Endothelial cell of umbilical vein (primary cell): ENCODE results near the gene MCM9. TPM values are rescaled to one million over a fixed set of nuclear protein-coding genes. Genes with fewer than 3 reads are reported as not detected.

ENCODE experiments used
- BruUV-seq: library from RNA; stranded (reverse); fragments of 400-500 nt; replicated peaks from 2 replicates; lab custom pipeline; 2021; lab: Mats Ljungman, UMichigan
- CTCF ChIA-PET: fragments of 300-600, 350-600 bp; sonication (Branson Sonifier 250); formaldehyde crosslinking; loops from one replicate; lab custom pipeline; 2021; ENCODE audit warnings: antibody characterized with exemption, inconsistent platforms; lab: Charles Lee
- POLR2A ChIA-PET: fragments of 300-600, 350-600 bp; sonication (Branson Sonifier 250); formaldehyde crosslinking; loops from one replicate; lab custom pipeline; 2021; ENCODE audit warnings: antibody characterized with exemption, inconsistent platforms; lab: Charles Lee
- DNase-seq: peaks from one replicate; pipeline ENCODE4 v3.0.0-alpha.2; 2011; ENCODE audit warnings: low read depth, low spot score
- FAIRE-seq: peaks from 2 replicates; lab custom pipeline; 2011; peaks lifted over from hg19 to GRCh38; lab: Jason Lieb, UNC
- H2AFZ ChIP-seq: 2 replicates; pipeline ENCODE4 v1.6.0; 2012; ENCODE audit warnings: low read depth, low read length, control low read depth, inconsistent platforms
- H3K27ac ChIP-seq: 2 replicates; pipeline ENCODE4 v1.5.1; 2011; ENCODE audit warnings: low read depth, mild to moderate bottlenecking, control low read depth, low read length, moderate library complexity; ENCODE audit not compliant: insufficient read depth
- H3K27me3 ChIP-seq, 2 experiments: 2 replicates each; pipeline versions ENCODE4 v1.6.0 to v1.6.1; 2011; ENCODE audit warnings: low read length in 2 of 2, mixed read lengths in 1 of 2; ENCODE audit not compliant: control insufficient read depth in 2 of 2, insufficient read depth in 2 of 2
- H3K36me3 ChIP-seq, 2 experiments: 2 replicates in 1 of 2; 3 replicates in 1 of 2; pipeline ENCODE4 v1.5.1; 2011; ENCODE audit warnings: low read length in 2 of 2, mild to moderate bottlenecking in 1 of 2, moderate library complexity in 1 of 2; ENCODE audit not compliant: control insufficient read depth in 2 of 2, insufficient read depth in 2 of 2; ENCODE audit errors: extremely low read depth in 1 of 2
- H3K4me1 ChIP-seq: 3 replicates; pipeline ENCODE4 v1.5.1; 2011; ENCODE audit warnings: mild to moderate bottlenecking, low read length; ENCODE audit not compliant: control insufficient read depth, insufficient read depth; ENCODE audit errors: extremely low read depth
- H3K4me2 ChIP-seq: 2 replicates; pipeline ENCODE4 v1.6.1; 2011; ENCODE audit warnings: low read length, control low read depth, mixed read lengths; ENCODE audit not compliant: insufficient read depth
- H3K4me3 ChIP-seq, 3 experiments: fragments of 200-600 bp in 1 of 3; sonication (generic), shearing (Covaris generic) in 1 of 3; replicated peaks in 1 of 3; 2 replicates each; pipeline ENCODE4 v1.5.1; 2011 to 2016; ENCODE audit warnings: control low read depth in 3 of 3, low read length in 3 of 3, mild to moderate bottlenecking in 2 of 3, inconsistent platforms in 1 of 3, low read depth in 1 of 3, moderate library complexity in 1 of 3; ENCODE audit not compliant: insufficient read depth in 1 of 3
- H3K79me2 ChIP-seq: 2 replicates; pipeline ENCODE4 v1.6.0; 2012; ENCODE audit warnings: low read length, inconsistent platforms; ENCODE audit not compliant: control insufficient read depth, insufficient read depth
- H3K9ac ChIP-seq: replicated peaks from 2 replicates; pipeline ENCODE3; 2011; ENCODE audit warnings: low read length, control low read depth; ENCODE audit not compliant: insufficient read depth; ENCODE audit errors: extremely low read depth
- H3K9me1 ChIP-seq: replicated peaks from 3 replicates; pipeline ENCODE4 v1.6.0; 2011; ENCODE audit warnings: mild to moderate bottlenecking, low read length; ENCODE audit not compliant: control insufficient read depth, insufficient read depth; ENCODE audit errors: extremely low read depth
- H3K9me3 ChIP-seq: replicated peaks from 2 replicates; pipeline ENCODE4 v1.5.1; 2012; ENCODE audit warnings: low read length, inconsistent platforms; ENCODE audit not compliant: control insufficient read depth, insufficient read depth
- H4K20me1 ChIP-seq: replicated peaks from 2 replicates; pipeline ENCODE3; 2011; ENCODE audit warnings: mild to moderate bottlenecking, low read length; ENCODE audit not compliant: control insufficient read depth, insufficient read depth; ENCODE audit errors: extremely low read depth
- CTCF ChIP-seq, 2 donors: IDR thresholded peaks; 1 replicate in 1 of 2; 2 replicates in 1 of 2; pipeline ENCODE4 v1.5.1; 2011; ENCODE audit warnings: low read length in 2 of 2, mild to moderate bottlenecking in 2 of 2, moderate library complexity in 2 of 2, control low read depth in 1 of 2, inconsistent platforms in 1 of 2, low read depth in 1 of 2; ENCODE audit not compliant: insufficient read depth in 1 of 2; ENCODE audit errors: extremely low read depth in 1 of 2
- EZH2 ChIP-seq: IDR thresholded peaks from 2 replicates; pipeline ENCODE4 v1.6.1; 2012; ENCODE audit warnings: borderline replicate concordance, low read depth, mild to moderate bottlenecking, moderate library complexity, low read length, inconsistent platforms; ENCODE audit not compliant: severe bottlenecking
- FOS ChIP-seq: IDR thresholded peaks from 2 replicates; pipeline ENCODE4 v1.6.1; 2011; ENCODE audit warnings: mild to moderate bottlenecking, low read length, moderate library complexity, borderline replicate concordance; ENCODE audit not compliant: insufficient read depth
- GATA2 ChIP-seq: IDR thresholded peaks from 2 replicates; pipeline ENCODE4 v1.7.0; 2011; ENCODE audit warnings: low read depth, mild to moderate bottlenecking, moderate library complexity, mixed read lengths, low read length; ENCODE audit not compliant: insufficient read length, insufficient read depth
- JUN ChIP-seq: IDR thresholded peaks from 2 replicates; pipeline ENCODE4 v1.6.1; 2011; ENCODE audit warnings: borderline replicate concordance, low read depth; ENCODE audit not compliant: insufficient read length, insufficient read depth
- MAX ChIP-seq: IDR thresholded peaks from 2 replicates; pipeline ENCODE4 v1.6.1; 2011; ENCODE audit not compliant: insufficient read depth, insufficient read length
- MYC ChIP-seq: IDR thresholded peaks from one replicate; pipeline ENCODE4 v1.6.1; 2011; ENCODE audit warnings: mild to moderate bottlenecking, low read depth, low read length
- POLR2A ChIP-seq: IDR thresholded peaks from 2 replicates; pipeline ENCODE4 v1.6.1; 2012; ENCODE audit warnings: low read depth, mild to moderate bottlenecking, control low read depth, low read length
- POLR2AphosphoS5 ChIP-seq: IDR thresholded peaks from 2 replicates; pipeline ENCODE4 v1.6.1; 2012; ENCODE audit warnings: low read depth, mild to moderate bottlenecking, control low read depth, low read length, moderate library complexity; ENCODE audit not compliant: insufficient read depth
- dilution Hi-C: fragments of 300-500 bp; cut with MboI; formaldehyde crosslinking; loops from one replicate; pipeline ENCODE4 v1.15.0; 2019; ENCODE audit warnings: low sequenced_read_pairs; ENCODE audit not compliant: extremely low pct_ligation_motif_present
- intact Hi-C: fragments of 100-400 bp; cut with micrococcal nuclease; formaldehyde crosslinking; loops from one replicate; pipeline ENCODE4 v1.10.0; 2022
- polyA plus RNA-seq, 4 experiments: library from polyadenylated mRNA; depleted of rRNA in 3 of 4; stranded (reverse) in 3 of 4; unstranded in 1 of 4; fragments of >200 nt; gene quantifications; 2 replicates each; pipeline versions ENCODE4 v1.2.1 to v1.2.3, GENCODE V29; 2011 to 2012; ENCODE audit warnings: missing spikeins in 1 of 4
- total RNA-seq: library from RNA; stranded (reverse); gene quantifications from 2 replicates; pipeline ENCODE4 v1.2.3, GENCODE V29; 2021

The MCM9 gene
- total and polyA plus RNA-seq, 2 donors (not counting 3 experiments of a cell fraction or from before 2014, with no cell fraction given), result 2.0 to 14.1 TPM

- FAIRE-seq (no peak), DNase-seq (no peak)
- H2AFZ ChIP-seq, result no peak overlapping the region
- no peaks in the 10 kb centered on the region for H3K9me1 ChIP-seq
- ChIA-PET POLR2A (no interaction called here), CTCF (no interaction called here)
- intact Hi-C loops, result loop anchor here (10.0 kb wide), 1 partner anchor 412 kb away; the partner anchor contains the start of gene MAN1A1
- H3K4me2 ChIP-seq, result no peak overlapping the region
- TF ChIP-seq JUN (no peak), EZH2 (no peak), CTCF (IDR thresholded peaks at IDR 0.05; ENCODE audit: extremely low read depth in 1 of 2, insufficient read depth in 1 of 2, low read depth in 1 of 2, low read length in 2 of 2) (no peak), POLR2A (no peak), FOS (no peak), POLR2AphosphoS5 (no peak), GATA2 (no peak), MAX (no peak), MYC (no peak)
- no peaks in the 10 kb centered on the region for H3K79me2 ChIP-seq
- H3K27me3 ChIP-seq, result no peaks in the 10 kb centered on the region
- H3K9ac ChIP-seq, result no peak overlapping the region
- H3K27ac ChIP-seq, result no peak overlapping the region
- no TSS peak for BruUV-seq
- no peaks in the 10 kb centered on the region for H3K9me3 ChIP-seq
- peaks cover 0 to 2% of the 10 kb centered on the region in 2 experiments for H3K36me3 ChIP-seq
- no peaks in the 10 kb centered on the region for H4K20me1 ChIP-seq
- dilution Hi-C loops, result no loop called here
- peaks cover 10% of the 10 kb centered on the region for H3K4me1 ChIP-seq
- no peak overlapping the region for H3K4me3 ChIP-seq
These were observed 2.5 kb downstream of the MCM9 start for GRCh38 chr6:118932421-118932820.
